Stimulated activated effector memory CD8-positive, alpha-beta T cell treated with anti-CD3 and anti-CD28 coated beads, Interleukin-12 subunit alpha, Interleukin-12 subunit beta, amount 100 ng/mL, for 72 hours (primary cell): ENCODE measurements around the gene GADD45B.

Experiments
- ATAC-seq: fragments of 150-1000 bp; cut with Tn5 transposase; 2 replicates; pipeline ENCODE4 v1.10.0; 2021
- DNase-seq, 2 donors: peaks; one replicate each; pipeline ENCODE4 v3.0.0; 2021 to 2022; ENCODE audit warnings: low spot score in 2 of 2
- H3K27ac Mint-ChIP-seq: one replicate; pipeline ENCODE4 v1.8.0; 2022; ENCODE audit warnings: mild to moderate bottlenecking, mixed read lengths
- H3K36me3 Mint-ChIP-seq: one replicate; pipeline ENCODE4 v1.8.0; 2022; ENCODE audit warnings: mild to moderate bottlenecking, mixed read lengths
- H3K4me1 Mint-ChIP-seq: one replicate; pipeline ENCODE4 v1.8.0; 2022; ENCODE audit warnings: mixed read lengths
- H3K4me3 Mint-ChIP-seq: one replicate; pipeline ENCODE4 v1.8.0; 2022; ENCODE audit warnings: mild to moderate bottlenecking, mixed read lengths
- H3K9me3 Mint-ChIP-seq: one replicate; pipeline ENCODE4 v1.8.0; 2022; ENCODE audit warnings: mixed read lengths

Gene GADD45B

DNA sequence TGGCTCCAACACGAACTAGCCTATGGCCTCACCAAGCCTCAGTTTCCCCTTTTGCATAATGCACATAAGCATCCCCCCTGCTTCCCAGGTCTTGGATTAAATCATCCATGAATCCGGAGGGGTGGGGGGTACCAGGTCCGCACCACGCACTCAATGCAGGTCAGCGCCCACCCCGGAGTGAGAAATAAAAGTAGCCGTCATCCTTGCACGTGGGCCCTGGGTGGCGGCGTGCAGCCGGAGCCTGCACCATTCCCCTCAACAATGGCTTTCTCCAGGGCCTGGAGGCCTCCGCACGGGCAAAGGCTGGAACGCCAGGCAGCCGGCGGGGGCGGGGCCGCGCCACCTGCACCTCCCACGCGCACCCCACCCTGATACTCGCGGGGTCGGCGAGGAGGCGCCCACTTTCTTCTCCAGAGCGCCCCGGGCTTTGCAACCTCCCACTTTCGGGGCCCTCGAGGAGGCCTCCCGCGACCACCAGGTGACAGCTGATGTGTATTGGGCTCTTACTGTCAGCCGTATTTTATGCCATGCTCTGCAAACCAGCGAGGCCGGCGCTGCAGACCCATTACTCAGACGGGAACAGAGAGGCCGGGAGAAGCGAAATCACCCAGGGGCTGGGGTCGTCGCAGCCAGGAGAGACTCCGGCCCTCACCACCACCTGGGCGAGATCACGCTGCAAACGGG, 767 bp upstream of the GADD45B start:
- no peaks in the 10 kb centered on the region for H3K9me3 Mint-ChIP-seq
- peak overlapping the region; percentile 96 for H3K27ac Mint-ChIP-seq
- DNase-seq (peak; percentile 60 to 86), ATAC-seq (peak; percentile 54)
- H3K4me1 Mint-ChIP-seq: peaks cover 27% of the 10 kb centered on the region
- H3K36me3 Mint-ChIP-seq: peaks cover 50% of the 10 kb centered on the region
- peak overlapping the region; percentile 97 for H3K4me3 Mint-ChIP-seq

DNA sequence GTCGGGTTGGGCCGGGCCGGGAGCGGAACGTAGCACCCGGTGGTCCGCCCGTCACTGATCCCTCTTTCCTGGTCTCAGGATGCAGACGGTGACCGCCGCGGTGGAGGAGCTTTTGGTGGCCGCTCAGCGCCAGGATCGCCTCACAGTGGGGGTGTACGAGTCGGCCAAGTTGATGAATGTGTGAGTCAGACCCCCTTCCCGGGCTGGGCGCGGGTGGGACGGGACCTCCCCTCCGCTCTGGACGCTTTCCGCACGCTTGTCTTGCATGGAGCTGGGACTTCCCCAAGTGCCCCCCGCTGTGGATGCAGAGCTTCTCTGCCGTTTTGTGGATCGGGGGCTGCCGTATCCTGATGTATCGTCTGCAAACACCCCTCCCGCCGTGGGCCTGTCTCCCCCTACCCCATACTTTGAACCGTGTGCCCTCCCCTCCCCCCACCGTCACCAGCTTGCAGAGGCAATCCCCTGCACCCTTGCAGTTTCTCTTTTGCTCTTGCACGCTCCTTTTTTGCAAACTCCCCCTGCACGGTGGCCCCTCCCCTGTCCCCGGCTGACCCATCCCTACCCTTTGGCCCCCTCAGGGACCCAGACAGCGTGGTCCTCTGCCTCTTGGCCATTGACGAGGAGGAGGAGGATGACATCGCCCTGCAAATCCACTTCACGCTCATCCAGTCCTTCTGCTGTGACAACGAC, 669 bp downstream of the GADD45B start:
- H3K9me3 Mint-ChIP-seq: no peaks in the 10 kb centered on the region
- peak overlapping the region; percentile 96 for H3K27ac Mint-ChIP-seq
- ATAC-seq (peak; percentile 56), DNase-seq (peak; percentile 65 to 89)
- peaks cover 27% of the 10 kb centered on the region for H3K4me1 Mint-ChIP-seq
- H3K36me3 Mint-ChIP-seq: peaks cover 50% of the 10 kb centered on the region
- H3K4me3 Mint-ChIP-seq: peak overlapping the region; percentile 97

DNA sequence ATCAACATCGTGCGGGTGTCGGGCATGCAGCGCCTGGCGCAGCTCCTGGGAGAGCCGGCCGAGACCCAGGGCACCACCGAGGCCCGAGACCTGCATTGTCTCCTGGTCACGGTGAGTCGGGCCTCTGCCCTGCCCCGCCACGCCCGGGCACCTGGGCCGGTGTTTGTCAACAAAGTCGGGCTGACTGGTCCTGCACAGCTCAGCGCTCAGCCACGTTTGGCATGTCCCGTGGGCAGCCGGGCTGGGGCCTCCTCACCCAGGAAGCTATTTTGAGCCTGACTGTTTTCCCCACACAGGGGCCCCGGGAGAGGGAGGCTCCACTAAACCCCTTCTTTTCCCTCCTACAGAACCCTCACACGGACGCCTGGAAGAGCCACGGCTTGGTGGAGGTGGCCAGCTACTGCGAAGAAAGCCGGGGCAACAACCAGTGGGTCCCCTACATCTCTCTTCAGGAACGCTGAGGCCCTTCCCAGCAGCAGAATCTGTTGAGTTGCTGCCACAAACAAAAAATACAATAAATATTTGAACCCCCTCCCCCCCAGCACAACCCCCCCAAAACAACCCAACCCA, 1.3 kb downstream of the GADD45B start:
- H3K9me3 Mint-ChIP-seq: no peaks in the 10 kb centered on the region
- H3K27ac Mint-ChIP-seq: peak overlapping the region; percentile 96
- ATAC-seq (peak; percentile 0), DNase-seq (peak; percentile 38 to 80)
- H3K36me3 Mint-ChIP-seq: peaks cover 50% of the 10 kb centered on the region
- H3K4me1 Mint-ChIP-seq: peaks cover 27% of the 10 kb centered on the region
- H3K4me3 Mint-ChIP-seq: peak overlapping the region; percentile 97

DNA sequence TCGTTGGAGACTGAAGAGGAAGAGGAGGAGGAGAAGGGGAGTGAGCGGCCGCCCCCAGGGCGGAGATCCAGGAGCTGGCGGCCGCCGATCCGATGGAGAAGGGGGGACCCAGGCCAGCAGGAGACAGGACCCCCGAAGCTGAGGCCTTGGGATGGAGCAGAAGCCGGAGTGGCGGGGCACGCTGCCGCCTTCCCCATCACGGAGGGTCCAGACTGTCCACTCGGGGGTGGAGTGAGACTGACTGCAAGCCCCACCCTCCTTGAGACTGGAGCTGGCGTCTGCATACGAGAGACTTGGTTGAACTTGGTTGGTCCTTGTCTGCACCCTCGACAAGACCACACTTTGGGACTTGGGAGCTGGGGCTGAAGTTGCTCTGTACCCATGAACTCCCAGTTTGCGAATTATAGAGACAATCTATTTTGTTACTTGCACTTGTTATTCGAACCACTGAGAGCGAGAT, 1.8 kb downstream of the GADD45B start:
- Mint-ChIP-seq H3K4me1 (peaks cover 27% of the 10 kb centered on the region), H3K36me3 (peaks cover 50% of the 10 kb centered on the region), H3K27ac (peak overlapping the region; percentile 96), H3K4me3 (peak overlapping the region; percentile 97), H3K9me3 (no peaks in the 10 kb centered on the region)
- ATAC-seq (no peak), DNase-seq (peak; percentile 26 to 77)

DNA sequence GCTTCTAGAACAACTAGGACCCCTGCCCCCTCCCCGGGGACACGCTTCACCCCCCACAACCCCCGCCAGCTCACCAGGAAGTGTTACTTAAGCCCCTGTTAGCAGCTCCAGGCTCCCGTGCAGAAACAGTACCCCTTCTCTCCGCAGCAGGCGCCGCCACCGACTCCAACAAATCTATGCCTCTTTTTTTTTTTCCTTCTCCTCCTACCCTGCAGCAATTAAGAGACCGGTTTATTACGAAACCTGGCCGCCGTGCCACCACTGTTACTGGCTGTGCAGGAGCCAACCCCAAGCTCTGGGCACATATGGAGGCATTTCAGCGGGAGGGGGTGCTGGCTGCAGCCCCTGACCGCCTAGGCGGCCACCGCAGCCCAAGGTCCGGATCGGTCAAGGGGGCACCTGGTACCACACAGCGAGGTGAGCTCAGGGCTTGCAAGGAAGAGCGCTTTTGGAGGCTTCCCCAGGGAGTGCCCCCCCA, 2.4 kb downstream of the GADD45B start:
- ATAC-seq (no peak), DNase-seq (peak; percentile 17 to 71)
- Mint-ChIP-seq H3K4me1 (peaks cover 27% of the 10 kb centered on the region), H3K36me3 (peaks cover 50% of the 10 kb centered on the region), H3K9me3 (no peaks in the 10 kb centered on the region), H3K27ac (peak overlapping the region; percentile 96), H3K4me3 (peak overlapping the region; percentile 97)

DNA sequence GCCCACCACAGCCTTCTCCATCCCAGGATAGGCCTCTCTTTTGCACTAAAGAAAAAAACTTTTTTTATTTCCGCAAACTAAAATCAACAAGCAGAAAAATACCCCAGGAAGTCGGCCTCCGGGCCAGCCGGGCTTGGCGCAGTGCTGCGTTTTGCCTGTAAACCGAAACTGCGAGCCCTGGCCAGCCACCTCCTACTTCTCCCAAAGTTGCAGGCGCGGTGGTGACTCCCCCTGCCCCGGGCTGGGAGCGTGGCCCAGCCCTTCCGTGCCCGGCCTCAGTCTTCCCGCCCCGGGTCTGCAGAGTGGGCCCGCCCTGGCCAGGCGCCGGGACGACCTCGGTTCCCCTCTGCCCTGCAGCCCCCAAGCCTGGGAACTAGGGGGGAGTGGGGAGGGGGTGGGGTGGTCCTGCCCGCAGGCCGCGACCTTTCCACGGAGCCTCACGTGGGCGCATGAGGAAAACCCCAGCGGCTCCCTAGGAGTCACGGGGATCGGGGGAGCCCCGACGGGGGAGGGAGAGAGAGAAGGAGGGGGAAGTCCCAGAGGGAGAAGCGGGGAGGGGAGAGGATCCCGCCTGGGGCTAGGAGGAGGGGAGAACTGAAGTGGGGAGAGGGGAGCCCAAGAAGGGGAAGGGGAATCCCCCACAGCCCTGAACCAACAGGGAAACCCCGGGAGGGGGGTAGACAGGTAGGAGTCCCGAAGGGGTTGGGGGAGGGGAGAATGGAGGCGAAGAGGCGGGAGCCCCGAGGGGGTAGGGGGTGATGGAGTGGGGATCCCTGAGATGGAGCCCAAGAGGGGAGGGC, 3.0 kb downstream of the GADD45B start:
- peak; percentile 39 to 84 for DNase-seq
- Mint-ChIP-seq H3K4me1 (peaks cover 27% of the 10 kb centered on the region), H3K36me3 (peaks cover 50% of the 10 kb centered on the region), H3K27ac (peak overlapping the region; percentile 96), H3K4me3 (peak overlapping the region; percentile 97), H3K9me3 (peaks cover 4% of the 10 kb centered on the region)
- no peak for ATAC-seq

DNA sequence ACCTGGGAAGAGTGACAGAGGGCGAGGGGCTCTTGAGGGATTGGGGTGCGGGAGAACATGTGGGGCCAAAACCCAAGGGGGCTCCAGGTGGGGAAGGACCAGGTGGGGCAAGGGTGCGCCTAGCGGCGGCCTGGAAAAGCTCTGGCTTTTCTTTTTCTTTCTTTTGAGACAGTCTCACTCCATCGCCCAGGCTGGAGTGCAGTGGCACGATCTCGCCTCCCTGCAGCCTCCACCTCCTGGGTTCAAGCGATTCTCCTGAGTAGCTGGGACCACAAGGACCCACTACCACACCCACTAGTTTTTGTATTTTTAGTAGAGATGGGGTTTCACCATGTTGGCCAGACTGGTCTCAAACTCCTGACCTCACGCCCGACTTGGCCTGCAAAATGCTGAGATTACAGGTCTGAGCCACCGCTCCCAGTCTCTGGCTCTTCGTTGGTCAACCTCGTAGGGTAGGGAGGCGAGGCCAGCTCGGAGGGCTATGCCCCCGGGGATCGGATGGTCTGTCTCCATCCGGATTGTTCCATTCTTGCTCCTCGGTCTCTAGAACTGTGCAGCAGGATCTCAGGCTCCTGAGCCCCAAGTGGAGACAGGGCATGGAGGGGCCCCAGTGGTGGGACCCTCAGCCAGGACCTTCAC, 3.7 kb downstream of the GADD45B start:
- H3K9me3 Mint-ChIP-seq: peaks cover 5% of the 10 kb centered on the region
- ATAC-seq (no peak), DNase-seq (no peak)
- peaks cover 50% of the 10 kb centered on the region for H3K36me3 Mint-ChIP-seq
- H3K4me1 Mint-ChIP-seq: peaks cover 27% of the 10 kb centered on the region
- peak overlapping the region; percentile 96 for H3K27ac Mint-ChIP-seq
- H3K4me3 Mint-ChIP-seq: peak overlapping the region; percentile 97

DNA sequence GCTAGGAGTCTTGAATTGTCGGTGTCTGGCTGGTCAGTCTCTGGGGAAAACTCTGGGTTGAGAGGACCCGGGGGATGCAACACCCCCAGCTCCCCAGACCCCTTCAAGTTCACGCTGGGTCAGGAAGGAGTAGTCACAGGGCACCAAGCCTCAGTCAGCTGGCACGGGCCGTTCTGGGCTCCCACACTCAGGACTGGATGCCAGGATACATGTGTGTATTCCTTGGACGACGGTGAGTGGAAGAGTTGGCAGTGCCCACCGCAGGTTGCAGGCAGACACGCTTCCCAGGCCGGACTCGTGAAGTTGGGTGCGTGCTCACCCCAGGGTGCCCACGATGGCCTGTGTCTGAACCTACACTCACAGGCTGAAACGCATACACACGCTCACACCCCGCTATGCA, 5.5 kb downstream of the GADD45B start:
- peaks cover 18% of the 10 kb centered on the region for H3K4me1 Mint-ChIP-seq
- no peak overlapping the region for H3K4me3 Mint-ChIP-seq
- no peak for DNase-seq
- no peak for ATAC-seq
- H3K27ac Mint-ChIP-seq: no peak overlapping the region
- peaks cover 32% of the 10 kb centered on the region for H3K36me3 Mint-ChIP-seq
- H3K9me3 Mint-ChIP-seq: peaks cover 5% of the 10 kb centered on the region

DNA sequence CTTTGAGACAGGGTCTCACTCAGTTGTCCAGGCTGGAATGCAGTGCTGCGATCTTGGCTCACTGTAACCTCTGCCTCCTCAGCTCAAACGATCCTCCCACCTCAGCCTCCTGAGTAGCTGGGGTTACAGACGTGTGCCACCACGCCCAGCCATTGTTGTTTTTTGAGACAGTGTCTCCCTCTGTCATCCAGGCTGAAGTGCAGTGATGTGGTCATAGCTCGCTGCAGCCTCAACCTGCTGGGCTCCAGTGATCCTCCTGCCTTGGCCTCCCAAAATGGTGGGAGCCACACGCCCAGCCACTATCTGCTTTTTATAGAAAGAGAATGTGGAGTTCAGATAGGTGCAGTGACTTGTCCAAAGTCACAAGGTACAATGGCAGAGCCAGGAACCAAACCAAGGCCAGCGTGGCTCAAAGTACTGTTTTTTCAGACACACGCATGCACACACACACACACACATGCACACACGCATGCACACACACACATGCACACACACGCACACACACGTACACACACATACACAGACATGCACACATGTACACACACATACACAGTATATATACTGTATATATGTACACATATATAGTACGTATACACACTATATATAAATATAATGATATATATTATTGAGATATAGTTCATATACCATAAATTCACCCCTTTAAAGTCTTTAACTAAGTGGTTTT, 6.6 kb downstream of the GADD45B start:
- no peak overlapping the region for H3K4me3 Mint-ChIP-seq
- ATAC-seq (no peak), DNase-seq (no peak)
- no peak overlapping the region for H3K27ac Mint-ChIP-seq
- peaks cover 18% of the 10 kb centered on the region for H3K4me1 Mint-ChIP-seq
- peaks cover 5% of the 10 kb centered on the region for H3K9me3 Mint-ChIP-seq
- H3K36me3 Mint-ChIP-seq: peaks cover 26% of the 10 kb centered on the region

DNA sequence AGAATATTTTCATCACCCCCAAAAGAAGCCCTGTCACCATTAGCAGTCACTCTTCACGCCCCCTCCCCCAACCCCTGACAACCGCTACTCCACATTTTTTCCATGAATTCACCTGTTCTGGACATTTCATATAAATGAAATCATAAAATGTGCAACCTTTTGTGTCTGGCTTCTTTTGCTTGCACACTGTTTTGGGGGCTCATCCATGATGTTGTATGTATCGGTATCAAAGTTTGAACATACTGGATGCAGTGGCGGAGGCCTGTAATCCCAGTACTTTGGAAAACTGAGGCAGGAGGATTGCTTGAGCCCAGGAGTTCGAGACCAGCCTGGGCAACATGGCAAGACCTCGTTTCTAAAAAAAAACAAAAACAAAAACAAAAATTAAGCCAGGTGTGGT, 7.2 kb downstream of the GADD45B start:
- H3K36me3 Mint-ChIP-seq: peaks cover 20% of the 10 kb centered on the region
- H3K4me3 Mint-ChIP-seq: no peak overlapping the region
- H3K27ac Mint-ChIP-seq: no peak overlapping the region
- ATAC-seq: no peak
- DNase-seq: no peak
- peaks cover 5% of the 10 kb centered on the region for H3K9me3 Mint-ChIP-seq
- peaks cover 14% of the 10 kb centered on the region for H3K4me1 Mint-ChIP-seq

DNA sequence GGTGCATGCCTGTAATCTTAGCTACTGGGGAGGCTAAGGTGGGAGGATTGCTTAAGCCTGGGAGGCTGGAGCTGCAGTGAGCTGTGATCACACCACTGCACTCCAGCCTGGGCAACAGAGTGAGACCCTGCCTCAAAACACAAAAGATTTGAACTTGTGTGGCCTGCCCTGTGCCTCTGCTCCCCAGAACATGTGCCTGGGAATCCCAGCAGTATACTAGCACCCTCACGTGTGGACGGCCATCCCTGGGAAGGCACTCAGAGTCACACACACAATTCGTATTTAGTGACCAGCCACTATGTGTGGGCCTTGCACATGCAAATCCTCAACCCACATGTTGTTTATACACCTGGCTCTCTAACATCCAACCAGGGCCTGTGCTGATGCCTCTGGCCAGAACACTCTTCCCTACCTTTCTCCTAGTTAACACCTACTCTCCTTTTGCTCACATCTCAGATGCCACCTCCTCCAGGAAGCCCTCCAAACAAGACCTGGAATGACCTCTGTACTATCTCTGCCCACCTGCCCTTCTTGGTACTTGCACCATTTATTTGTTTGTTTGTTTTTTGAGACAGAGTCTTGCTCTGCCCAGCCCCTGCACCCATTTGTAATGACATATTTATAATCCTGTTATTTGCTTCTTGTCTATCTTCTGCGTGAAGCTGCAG, 7.7 kb downstream of the GADD45B start:
- peaks cover 15% of the 10 kb centered on the region for H3K36me3 Mint-ChIP-seq
- no peak for ATAC-seq
- no peak overlapping the region for H3K4me3 Mint-ChIP-seq
- peaks cover 8% of the 10 kb centered on the region for H3K4me1 Mint-ChIP-seq
- H3K27ac Mint-ChIP-seq: no peak overlapping the region
- H3K9me3 Mint-ChIP-seq: peaks cover 5% of the 10 kb centered on the region
- no peak for DNase-seq

DNA sequence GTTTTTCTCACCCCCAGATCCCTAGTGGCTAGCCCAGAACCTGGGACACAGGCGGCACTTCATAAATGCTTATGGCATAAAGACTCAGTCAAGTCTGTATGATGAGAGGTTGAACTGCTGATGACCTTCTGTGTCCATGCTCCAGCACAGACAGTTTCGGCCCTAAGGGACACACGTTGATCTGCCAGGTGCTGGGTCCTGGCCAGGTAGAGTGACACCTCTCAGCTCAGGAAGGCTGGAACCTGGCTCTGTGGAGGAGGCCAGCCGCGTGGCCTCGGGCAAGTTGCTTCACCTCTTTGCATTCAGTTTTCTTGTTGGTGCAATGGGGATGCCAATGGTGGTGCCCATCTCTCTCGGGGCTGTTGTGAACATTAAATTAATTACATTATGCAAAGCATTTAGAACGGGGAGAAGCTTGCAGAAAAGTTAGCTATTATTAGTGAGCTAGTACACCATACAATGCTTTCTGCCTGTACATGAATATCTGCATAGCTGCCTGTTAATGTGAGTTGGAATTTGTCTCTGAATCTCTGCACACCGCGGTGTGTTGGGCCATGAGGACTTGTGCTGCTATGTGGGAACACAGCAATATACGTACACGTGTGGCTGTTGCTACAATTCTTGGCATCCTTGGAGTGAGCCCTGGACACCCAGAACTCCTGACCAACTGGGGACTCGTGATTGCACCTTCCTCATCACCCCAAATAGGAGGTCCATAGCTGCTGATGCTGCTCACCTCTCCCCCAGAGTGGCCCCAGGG, 8.4 kb downstream of the GADD45B start:
- DNase-seq (no peak), ATAC-seq (no peak)
- Mint-ChIP-seq H3K36me3 (peaks cover 8% of the 10 kb centered on the region), H3K4me3 (no peak overlapping the region), H3K27ac (no peak overlapping the region), H3K9me3 (peaks cover 5% of the 10 kb centered on the region), H3K4me1 (peaks cover 7% of the 10 kb centered on the region)

DNA sequence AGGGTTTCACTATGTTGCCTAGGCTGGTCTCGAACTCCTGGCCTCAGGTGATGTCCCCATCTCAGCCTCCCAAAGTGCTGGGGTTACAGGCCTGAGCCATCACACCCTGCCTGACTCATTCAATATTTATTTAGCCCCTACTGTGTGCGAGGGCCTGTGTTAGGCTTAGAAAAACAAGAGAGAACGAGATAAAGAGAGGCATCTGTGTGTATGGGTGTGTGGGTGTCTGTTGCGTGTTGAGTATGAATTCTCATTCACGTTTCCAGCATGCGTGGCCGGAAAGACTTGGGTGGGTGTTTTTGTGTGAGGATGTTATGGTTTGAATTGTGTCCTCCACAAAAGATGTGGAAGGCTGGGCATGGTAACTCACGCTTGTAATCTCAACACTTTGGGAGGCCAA, 9.5 kb downstream of the GADD45B start:
- peaks cover 5% of the 10 kb centered on the region for H3K9me3 Mint-ChIP-seq
- peaks cover 5% of the 10 kb centered on the region for H3K36me3 Mint-ChIP-seq
- H3K4me3 Mint-ChIP-seq: no peak overlapping the region
- peak overlapping the region; percentile 60 for H3K27ac Mint-ChIP-seq
- peaks cover 13% of the 10 kb centered on the region for H3K4me1 Mint-ChIP-seq
- no peak for DNase-seq
- no peak for ATAC-seq
